ENCODE data around the gene DLG1. TPM values are rescaled to one million over a fixed set of nuclear protein-coding genes. Genes with fewer than 3 reads are reported as not detected.

Gene DLG1
- total and polyA plus RNA-seq, 9 of the 15 experiments (the other 6 are each of a cell fraction or from before 2014, with no cell fraction given): 9.4 to 63.5 (median 43.6) TPM

DNA sequence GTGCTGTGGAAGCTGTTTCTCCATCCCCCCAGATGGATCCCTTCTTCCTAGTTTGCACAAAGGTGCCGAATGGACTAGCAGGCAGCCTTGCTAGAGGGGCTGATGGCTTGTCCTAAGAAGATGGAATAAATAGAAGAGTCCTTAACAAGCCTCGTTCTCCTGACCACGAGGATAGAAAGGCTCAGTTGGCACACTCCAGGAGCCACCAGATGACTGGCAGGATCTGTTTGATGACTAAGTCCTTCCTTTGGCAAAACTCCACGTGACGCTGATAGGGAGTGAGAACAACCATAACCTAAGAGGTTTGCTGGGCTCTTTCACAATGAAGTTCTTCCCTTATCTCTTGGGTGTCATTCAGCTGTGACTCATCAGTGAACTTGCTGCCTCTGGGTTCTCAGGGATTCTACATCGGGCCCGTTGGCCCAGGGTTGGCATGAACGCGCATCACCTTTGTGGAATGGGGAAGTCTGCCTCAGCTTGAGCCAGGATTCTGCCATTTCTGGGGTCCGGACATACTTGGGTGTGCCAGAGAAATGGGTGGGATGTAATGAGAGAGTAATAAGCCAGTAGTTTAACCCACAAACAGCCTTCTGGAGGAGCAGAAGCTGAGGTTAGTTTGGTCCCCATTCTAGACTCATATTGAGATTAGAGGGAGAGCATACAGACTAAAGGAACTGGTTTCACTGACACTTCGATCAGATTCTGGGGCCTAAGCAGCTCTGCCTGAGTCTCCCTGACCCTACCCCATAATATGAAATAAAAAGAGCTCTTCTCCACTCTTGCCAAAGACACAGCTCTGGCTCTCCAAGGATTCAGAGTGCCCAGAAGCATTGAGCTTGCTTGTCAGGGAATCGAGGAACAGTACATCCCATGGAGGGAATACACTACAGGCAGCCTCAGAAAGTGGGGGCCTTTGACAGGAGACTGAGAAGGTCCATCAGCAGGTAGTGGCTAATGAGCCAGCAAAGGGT, 266.8 kb downstream of the DLG1 start (continued):
- TF ChIP-seq CHD4 (IDR thresholded peaks at IDR 0.05; ENCODE audit: insufficient read depth, insufficient replicate concordance, low read depth, low read length, poor library complexity, severe bottlenecking): no peak
- TF ChIP-seq, protein P1, sequence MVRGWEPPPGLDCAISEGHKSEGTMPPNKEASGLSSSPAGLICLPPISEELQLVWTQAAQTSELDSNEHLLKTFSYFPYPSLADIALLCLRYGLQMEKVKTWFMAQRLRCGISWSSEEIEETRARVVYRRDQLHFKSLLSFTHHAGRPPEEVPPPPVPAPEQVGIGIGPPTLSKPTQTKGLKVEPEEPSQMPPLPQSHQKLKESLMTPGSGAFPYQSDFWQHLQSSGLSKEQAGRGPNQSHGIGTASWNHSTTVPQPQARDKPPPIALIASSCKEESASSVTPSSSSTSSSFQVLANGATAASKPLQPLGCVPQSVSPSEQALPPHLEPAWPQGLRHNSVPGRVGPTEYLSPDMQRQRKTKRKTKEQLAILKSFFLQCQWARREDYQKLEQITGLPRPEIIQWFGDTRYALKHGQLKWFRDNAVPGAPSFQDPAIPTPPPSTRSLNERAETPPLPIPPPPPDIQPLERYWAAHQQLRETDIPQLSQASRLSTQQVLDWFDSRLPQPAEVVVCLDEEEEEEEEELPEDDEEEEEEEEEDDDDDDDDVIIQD (CRISPR knock-in tag; IDR thresholded peaks at IDR 0.05): no peak
- TF ChIP-seq ZNF766 (CRISPR knock-in tag; conservative IDR thresholded peaks at IDR 0.05): peak; percentile 75; the same call in 1 of the 2 replicates
- no peak for TF ChIP-seq HDAC3 (IDR thresholded peaks at IDR 0.05; ENCODE audit: borderline replicate concordance, partially characterized antibody)
- peak; percentile 43; the same call in 1 of the 2 replicates for TF ChIP-seq ZFX (CRISPR knock-in tag; IDR thresholded peaks at IDR 0.05)
- TF ChIP-seq, protein P2, sequence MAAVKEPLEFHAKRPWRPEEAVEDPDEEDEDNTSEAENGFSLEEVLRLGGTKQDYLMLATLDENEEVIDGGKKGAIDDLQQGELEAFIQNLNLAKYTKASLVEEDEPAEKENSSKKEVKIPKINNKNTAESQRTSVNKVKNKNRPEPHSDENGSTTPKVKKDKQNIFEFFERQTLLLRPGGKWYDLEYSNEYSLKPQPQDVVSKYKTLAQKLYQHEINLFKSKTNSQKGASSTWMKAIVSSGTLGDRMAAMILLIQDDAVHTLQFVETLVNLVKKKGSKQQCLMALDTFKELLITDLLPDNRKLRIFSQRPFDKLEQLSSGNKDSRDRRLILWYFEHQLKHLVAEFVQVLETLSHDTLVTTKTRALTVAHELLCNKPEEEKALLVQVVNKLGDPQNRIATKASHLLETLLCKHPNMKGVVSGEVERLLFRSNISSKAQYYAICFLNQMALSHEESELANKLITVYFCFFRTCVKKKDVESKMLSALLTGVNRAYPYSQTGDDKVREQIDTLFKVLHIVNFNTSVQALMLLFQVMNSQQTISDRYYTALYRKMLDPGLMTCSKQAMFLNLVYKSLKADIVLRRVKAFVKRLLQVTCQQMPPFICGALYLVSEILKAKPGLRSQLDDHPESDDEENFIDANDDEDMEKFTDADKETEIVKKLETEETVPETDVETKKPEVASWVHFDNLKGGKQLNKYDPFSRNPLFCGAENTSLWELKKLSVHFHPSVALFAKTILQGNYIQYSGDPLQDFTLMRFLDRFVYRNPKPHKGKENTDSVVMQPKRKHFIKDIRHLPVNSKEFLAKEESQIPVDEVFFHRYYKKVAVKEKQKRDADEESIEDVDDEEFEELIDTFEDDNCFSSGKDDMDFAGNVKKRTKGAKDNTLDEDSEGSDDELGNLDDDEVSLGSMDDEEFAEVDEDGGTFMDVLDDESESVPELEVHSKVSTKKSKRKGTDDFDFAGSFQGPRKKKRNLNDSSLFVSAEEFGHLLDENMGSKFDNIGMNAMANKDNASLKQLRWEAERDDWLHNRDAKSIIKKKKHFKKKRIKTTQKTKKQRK (IDR thresholded peaks at IDR 0.05; ENCODE audit: borderline replicate concordance, low read depth, low read length): no peak
- TF ChIP-seq STAT5B (CRISPR knock-in tag; IDR thresholded peaks at IDR 0.05): no peak
- peak; percentile 91 for TF ChIP-seq MEIS2 (IDR thresholded peaks at IDR 0.05; ENCODE audit: partially characterized antibody)
- TF ChIP-seq, protein P3, sequence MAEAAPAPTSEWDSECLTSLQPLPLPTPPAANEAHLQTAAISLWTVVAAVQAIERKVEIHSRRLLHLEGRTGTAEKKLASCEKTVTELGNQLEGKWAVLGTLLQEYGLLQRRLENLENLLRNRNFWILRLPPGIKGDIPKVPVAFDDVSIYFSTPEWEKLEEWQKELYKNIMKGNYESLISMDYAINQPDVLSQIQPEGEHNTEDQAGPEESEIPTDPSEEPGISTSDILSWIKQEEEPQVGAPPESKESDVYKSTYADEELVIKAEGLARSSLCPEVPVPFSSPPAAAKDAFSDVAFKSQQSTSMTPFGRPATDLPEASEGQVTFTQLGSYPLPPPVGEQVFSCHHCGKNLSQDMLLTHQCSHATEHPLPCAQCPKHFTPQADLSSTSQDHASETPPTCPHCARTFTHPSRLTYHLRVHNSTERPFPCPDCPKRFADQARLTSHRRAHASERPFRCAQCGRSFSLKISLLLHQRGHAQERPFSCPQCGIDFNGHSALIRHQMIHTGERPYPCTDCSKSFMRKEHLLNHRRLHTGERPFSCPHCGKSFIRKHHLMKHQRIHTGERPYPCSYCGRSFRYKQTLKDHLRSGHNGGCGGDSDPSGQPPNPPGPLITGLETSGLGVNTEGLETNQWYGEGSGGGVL (CRISPR knock-in tag; IDR thresholded peaks at IDR 0.05): no peak
- TF ChIP-seq, protein P4, sequence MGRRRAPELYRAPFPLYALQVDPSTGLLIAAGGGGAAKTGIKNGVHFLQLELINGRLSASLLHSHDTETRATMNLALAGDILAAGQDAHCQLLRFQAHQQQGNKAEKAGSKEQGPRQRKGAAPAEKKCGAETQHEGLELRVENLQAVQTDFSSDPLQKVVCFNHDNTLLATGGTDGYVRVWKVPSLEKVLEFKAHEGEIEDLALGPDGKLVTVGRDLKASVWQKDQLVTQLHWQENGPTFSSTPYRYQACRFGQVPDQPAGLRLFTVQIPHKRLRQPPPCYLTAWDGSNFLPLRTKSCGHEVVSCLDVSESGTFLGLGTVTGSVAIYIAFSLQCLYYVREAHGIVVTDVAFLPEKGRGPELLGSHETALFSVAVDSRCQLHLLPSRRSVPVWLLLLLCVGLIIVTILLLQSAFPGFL (CRISPR knock-in tag; IDR thresholded peaks at IDR 0.05): peak; percentile 93; the same call in 1 of the 2 replicates
- no peak for TF ChIP-seq KLF10 (CRISPR knock-in tag; IDR thresholded peaks at IDR 0.05)
- peak; percentile 72; the same call in 1 of the 2 replicates for TF ChIP-seq ZEB2 (IDR thresholded peaks at IDR 0.05)
- peak; percentile 65; the same call in 1 of the 2 replicates for TF ChIP-seq GATAD2A (IDR thresholded peaks at IDR 0.05)
- TF ChIP-seq, protein P5, sequence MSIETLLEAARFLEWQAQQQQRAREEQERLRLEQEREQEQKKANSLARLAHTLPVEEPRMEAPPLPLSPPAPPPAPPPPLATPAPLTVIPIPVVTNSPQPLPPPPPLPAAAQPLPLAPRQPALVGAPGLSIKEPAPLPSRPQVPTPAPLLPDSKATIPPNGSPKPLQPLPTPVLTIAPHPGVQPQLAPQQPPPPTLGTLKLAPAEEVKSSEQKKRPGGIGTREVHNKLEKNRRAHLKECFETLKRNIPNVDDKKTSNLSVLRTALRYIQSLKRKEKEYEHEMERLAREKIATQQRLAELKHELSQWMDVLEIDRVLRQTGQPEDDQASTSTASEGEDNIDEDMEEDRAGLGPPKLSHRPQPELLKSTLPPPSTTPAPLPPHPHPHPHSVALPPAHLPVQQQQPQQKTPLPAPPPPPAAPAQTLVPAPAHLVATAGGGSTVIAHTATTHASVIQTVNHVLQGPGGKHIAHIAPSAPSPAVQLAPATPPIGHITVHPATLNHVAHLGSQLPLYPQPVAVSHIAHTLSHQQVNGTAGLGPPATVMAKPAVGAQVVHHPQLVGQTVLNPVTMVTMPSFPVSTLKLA (conservative IDR thresholded peaks at IDR 0.05): peak in 1 of 2 experiments; percentile 90
